A673 (cell line): Measurements from ENCODE around the gene ANKRD23. TPM values are rescaled to one million over a fixed set of nuclear protein-coding genes. Genes with fewer than 3 reads are reported as not detected.
"Not testable (repeated sequence)": the region's sequence is repeated elsewhere in the genome, so short reads cannot be mapped to it uniquely, and the experiment has no call there.

Experiments used
- BruUV-seq: library from RNA; stranded (reverse); fragments of 400-500 nt; replicated peaks from 2 replicates; lab custom pipeline; 2021; lab: Mats Ljungman, UMichigan
- CTCF ChIA-PET: fragments of 300-600 bp; sonication (Branson Sonifier 250); formaldehyde crosslinking; loops from one replicate; lab custom pipeline; 2022; ENCODE audit warnings: antibody characterized with exemption; lab: Charles Lee
- POLR2A ChIA-PET: fragments of 300-600 bp; sonication (Branson Sonifier 250); formaldehyde crosslinking; loops from one replicate; lab custom pipeline; 2022; ENCODE audit warnings: antibody characterized with exemption; ENCODE audit not compliant: low non-redundant PET; lab: Charles Lee
- DNase-seq: peaks from one replicate; pipeline ENCODE4 v3.0.0-alpha.2; 2015; ENCODE audit warnings: low spot score
- H3K27ac ChIP-seq: fragments of 200-600 bp; sonication (generic); 2 replicates; pipeline ENCODE4 v1.5.1; 2016; ENCODE audit warnings: mixed run types, low read depth, mild to moderate bottlenecking, mixed read lengths, antibody characterized with exemption, low read length; ENCODE audit not compliant: poor library complexity, severe bottlenecking
- H3K27me3 ChIP-seq: fragments of 200-600 bp; sonication (generic); replicated peaks from 2 replicates; pipeline ENCODE4 v1.6.1; 2017; ENCODE audit warnings: mixed run types, low read depth, mild to moderate bottlenecking, mixed read lengths, antibody characterized with exemption, low read length; ENCODE audit not compliant: insufficient read depth, poor library complexity
- H3K36me3 ChIP-seq: fragments of 200-600 bp; sonication (generic); 2 replicates; pipeline ENCODE4 v1.6.1; 2016; ENCODE audit warnings: mixed run types, mild to moderate bottlenecking, mixed read lengths, antibody characterized with exemption, low read length; ENCODE audit not compliant: insufficient read depth, poor library complexity, severe bottlenecking
- H3K4me1 ChIP-seq: fragments of 200-600 bp; sonication (generic); 2 replicates; pipeline ENCODE4 v1.6.1; 2017; ENCODE audit warnings: mixed run types, mild to moderate bottlenecking, mixed read lengths, antibody characterized with exemption, low read length; ENCODE audit not compliant: insufficient read depth, poor library complexity, severe bottlenecking
- H3K4me3 ChIP-seq: fragments of 200-600 bp; sonication (generic); 2 replicates; pipeline ENCODE4 v1.5.1; 2016; ENCODE audit warnings: low read depth, mixed run types, mild to moderate bottlenecking, mixed read lengths, low read length; ENCODE audit not compliant: poor library complexity, severe bottlenecking
- H3K9me3 ChIP-seq: fragments of 200-600 bp; sonication (generic); 2 replicates; pipeline ENCODE4 v1.6.1; 2016; ENCODE audit warnings: mixed run types, low read depth, mild to moderate bottlenecking, mixed read lengths, antibody characterized with exemption, low read length; ENCODE audit not compliant: poor library complexity, severe bottlenecking
- CTCF ChIP-seq: fragments of 300-800, 200-600 bp; sonication (generic); conservative IDR thresholded peaks from 2 replicates; pipeline ENCODE4 v1.5.1; 2017; ENCODE audit warnings: low read depth, mild to moderate bottlenecking, antibody characterized with exemption, low read length, moderate library complexity, mixed read lengths
- EZH2 ChIP-seq: fragments of 200-600 bp; sonication (generic); IDR thresholded peaks from 2 replicates; pipeline ENCODE4 v1.6.1; 2017; ENCODE audit warnings: borderline replicate concordance, low read depth, mild to moderate bottlenecking, mixed read lengths, antibody characterized with exemption, low read length; ENCODE audit not compliant: poor library complexity, severe bottlenecking
- intact Hi-C: fragments of 100-400 bp; cut with micrococcal nuclease; formaldehyde crosslinking; loops from one replicate; pipeline ENCODE4 v1.10.0; 2022; ENCODE audit not compliant: unreplicated experiment
- total RNA-seq: library from RNA; stranded (reverse); gene quantifications from 2 replicates; pipeline ENCODE4 v1.2.3, GENCODE V29; 2021

ANKRD23 gene
- total RNA-seq, 1 experiment from 2014 or later = 6.2 TPM

GRCh38 chr2:96797066-96797625, 46.7 kb downstream of the ANKRD23 start:
- H3K4me3 ChIP-seq = no peak overlapping the region
- no peak for TF ChIP-seq EZH2
- TF ChIP-seq CTCF = no peak
- H3K27ac ChIP-seq = no peak overlapping the region
- ChIA-PET CTCF (interaction anchor here (0.5 kb wide), 1 partner anchor 310 kb away, joined by 4 read pairs; no protein-coding TSS in a partner anchor), POLR2A (no interaction called here)
- H3K4me1 ChIP-seq = no peaks in the 10 kb centered on the region
- no TSS peak for BruUV-seq
- DNase-seq = no peak
- H3K36me3 ChIP-seq = no peaks in the 10 kb centered on the region
- intact Hi-C loops = no loop called here
- H3K27me3 ChIP-seq = no peaks in the 10 kb centered on the region
- no peaks in the 10 kb centered on the region for H3K9me3 ChIP-seq

GRCh38 chr2:96796497-96796896, 47.3 kb downstream of the ANKRD23 start:
- H3K4me3 ChIP-seq, intact Hi-C loops, H3K36me3 ChIP-seq, H3K27ac ChIP-seq, H3K27me3 ChIP-seq, H3K9me3 ChIP-seq, DNase-seq, CTCF ChIA-PET, H3K4me1 ChIP-seq, BruUV-seq, POLR2A ChIA-PET: not testable (repeated sequence)

GRCh38 chr2:96795076-96795475, 48.7 kb downstream of the ANKRD23 start:
- DNase-seq = no peak
- no peaks in the 10 kb centered on the region for H3K9me3 ChIP-seq
- BruUV-seq = no TSS peak
- CTCF ChIA-PET = no interaction called here
- POLR2A ChIA-PET = no interaction called here
- no peaks in the 10 kb centered on the region for H3K27me3 ChIP-seq
- H3K36me3 ChIP-seq = no peaks in the 10 kb centered on the region
- no peaks in the 10 kb centered on the region for H3K4me1 ChIP-seq
- no peak overlapping the region for H3K4me3 ChIP-seq
- intact Hi-C loops = no loop called here
- H3K27ac ChIP-seq = no peak overlapping the region
- TF ChIP-seq CTCF (no peak), EZH2 (no peak)
